Ecto neural progenitor cell (in vitro differentiated cells): Measurements from ENCODE around the gene SPTBN4.

Experiments
- DNase-seq: peaks from one replicate; pipeline ENCODE4 v3.0.0-alpha.2; 2018; ENCODE audit warnings: low spot score

Gene SPTBN4

DNA sequence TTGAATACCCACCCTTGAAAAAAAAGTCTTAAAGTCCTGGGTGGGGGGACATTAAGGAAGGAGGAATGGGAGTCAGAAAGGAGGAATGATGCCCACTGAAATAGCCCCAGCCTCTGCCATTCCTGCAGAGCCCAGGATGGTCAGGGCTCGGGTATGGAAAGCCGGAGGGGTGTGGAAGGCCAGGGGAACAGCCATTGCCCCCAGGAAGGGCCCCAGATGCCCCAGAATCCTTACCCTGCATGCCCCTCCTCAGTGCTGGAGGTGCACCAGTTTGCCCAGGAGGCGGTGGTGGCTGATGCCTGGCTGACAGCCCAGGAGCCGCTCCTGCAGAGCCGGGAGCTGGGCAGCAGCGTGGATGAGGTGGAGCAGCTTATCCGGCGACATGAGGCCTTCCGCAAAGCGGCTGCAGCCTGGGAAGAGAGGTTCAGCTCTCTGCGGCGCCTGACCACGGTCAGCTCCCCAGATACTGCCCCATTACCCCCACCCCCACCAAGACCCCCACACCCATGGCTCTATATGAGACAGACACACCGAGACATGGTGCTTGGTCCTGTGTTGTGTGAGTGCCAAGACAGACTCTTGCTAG, 99.2 kb downstream of the SPTBN4 start:
- no peak for DNase-seq

DNA sequence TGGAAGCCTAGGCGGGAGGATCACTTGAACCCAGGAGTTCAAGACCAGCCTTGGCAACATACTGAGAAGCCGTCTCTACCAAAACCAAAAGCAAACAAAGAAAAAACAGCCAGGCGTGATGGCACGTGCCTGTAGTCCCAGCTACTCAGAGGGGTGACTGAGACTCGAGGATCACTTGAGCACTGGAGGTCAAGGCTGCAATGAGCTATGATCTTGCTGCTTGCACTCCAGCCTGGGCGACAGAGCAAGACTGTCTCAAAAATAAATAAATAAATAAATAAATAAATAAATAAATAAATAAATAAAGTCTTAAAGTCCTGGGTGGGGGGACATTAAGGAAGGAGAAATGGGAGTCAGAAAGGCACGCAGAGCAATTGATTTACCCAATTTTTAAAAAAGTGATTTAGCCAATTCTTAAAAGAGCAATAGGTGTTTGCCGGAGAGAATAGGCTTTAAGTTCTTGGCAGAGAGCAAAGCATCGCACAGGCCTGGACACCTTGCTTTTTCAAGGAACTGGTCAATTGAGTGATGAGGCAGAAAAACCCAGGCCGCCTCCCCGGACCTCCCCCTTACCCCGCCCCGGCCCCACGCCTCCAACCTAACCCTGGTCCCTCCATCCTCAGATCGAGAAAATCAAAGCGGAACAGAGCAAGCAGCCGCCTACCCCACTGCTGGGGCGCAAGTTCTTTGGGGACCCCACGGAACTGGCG, 100.4 kb downstream of the SPTBN4 start:
- DNase-seq, result no peak

DNA sequence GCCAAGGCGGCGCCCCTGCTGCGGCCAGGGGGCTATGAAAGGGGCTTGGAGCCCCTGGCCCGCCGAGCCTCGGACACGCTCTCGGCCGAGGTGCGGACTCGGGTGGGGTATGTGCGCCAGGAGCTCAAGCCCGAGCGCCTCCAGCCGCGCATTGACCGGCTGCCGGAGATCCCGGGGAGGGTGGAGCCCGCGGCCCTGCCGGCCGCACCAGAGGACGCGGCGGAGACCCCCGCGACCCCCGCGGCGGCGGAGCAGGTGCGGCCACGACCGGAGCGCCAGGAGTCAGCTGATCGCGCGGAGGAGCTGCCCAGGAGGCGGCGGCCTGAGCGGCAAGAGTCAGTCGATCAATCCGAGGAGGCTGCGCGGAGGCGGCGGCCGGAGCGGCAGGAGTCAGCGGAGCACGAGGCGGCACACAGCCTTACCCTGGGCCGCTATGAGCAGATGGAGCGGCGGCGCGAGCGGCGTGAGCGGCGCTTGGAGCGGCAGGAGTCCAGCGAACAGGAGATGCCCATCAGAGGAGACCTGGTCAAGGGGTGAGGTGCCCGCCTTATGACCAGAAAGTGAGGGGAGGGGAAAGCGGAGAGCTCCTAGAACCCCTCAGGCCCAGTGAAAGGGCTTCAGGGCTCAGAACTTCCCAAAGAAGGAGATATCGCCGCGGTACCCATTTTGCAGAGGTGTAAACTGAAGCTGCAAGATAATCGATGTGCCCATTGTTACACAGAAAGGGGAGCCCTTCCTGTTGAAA, 101.1 kb downstream of the SPTBN4 start:
- no peak for DNase-seq

DNA sequence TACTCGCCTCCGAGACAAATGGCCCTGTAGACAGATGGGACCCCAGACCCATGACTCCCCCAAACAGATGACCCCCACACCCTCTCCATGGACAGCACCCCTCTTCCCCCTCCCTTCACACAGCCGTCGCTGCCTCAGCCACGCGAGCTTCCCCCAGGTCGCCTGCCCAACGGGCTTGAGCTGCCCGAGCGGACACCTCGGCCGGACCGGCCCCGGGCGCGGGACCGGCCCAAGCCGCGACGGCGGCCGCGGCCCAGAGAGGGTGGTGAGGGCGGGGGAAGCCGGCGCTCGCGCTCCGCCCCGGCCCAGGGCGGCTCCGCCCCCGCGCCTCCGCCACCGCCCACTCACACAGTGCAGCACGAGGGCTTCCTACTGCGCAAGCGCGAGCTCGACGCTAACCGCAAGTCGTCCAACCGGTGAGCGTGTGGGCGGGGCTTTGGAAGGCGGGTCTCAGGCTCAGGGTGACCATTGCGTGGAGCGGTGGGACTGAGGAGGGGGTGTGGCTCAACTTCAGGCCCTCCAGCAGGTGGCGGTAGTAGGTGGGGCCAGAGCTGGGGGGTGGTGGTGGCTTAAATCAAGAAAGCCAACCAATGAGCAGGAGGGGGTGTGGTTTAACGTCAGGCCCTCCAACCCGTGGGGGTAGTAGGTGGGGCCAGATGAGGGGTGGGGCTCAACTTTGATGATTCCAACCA, 103.7 kb downstream of the SPTBN4 start:
- peak; percentile 99 for DNase-seq

DNA sequence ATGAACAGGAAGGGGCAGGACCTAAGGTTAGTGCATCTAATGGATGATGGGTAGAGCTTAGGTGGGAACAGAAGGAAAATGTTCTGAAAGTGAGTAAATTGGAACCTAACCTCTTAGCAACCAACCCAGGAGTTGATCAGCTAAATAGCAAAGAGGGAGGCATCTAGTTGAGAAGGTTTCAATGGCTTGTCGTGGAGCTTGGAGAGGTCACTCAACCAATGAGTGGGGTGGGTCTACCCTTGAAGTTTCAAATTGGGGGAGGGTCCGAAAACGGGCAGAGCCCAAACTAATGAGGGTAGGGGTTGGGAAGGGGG, 104.2 kb downstream of the SPTBN4 start:
- no peak for DNase-seq

DNA sequence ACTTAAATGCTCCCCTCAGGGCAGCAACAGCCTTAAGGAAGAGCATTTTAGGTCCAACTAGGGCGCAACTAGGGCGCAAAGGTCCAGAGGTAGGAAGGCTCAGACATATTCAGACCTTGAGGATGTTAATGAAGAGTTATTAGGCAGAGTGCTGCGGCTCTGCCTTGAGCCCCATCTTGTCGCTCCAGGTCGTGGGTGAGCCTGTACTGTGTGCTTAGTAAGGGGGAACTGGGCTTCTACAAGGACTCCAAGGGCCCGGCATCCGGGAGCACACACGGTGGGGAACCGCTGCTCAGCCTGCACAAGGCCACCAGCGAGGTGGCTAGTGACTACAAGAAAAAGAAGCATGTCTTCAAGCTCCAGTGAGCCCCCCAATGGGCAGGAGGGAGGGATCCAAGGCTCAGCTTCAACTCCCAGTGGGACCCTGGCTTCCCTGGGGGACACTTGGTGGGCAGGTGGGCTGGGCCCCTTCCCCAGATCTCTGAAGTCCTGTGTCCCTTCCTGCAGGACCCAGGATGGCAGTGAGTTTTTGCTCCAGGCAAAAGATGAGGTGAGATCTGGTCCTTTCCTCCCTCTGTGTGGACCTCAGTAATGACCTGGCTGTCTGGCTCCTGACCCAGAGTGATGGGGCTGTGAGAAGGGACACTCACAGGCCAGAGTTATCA, 105.2 kb downstream of the SPTBN4 start:
- no peak for DNase-seq

DNA sequence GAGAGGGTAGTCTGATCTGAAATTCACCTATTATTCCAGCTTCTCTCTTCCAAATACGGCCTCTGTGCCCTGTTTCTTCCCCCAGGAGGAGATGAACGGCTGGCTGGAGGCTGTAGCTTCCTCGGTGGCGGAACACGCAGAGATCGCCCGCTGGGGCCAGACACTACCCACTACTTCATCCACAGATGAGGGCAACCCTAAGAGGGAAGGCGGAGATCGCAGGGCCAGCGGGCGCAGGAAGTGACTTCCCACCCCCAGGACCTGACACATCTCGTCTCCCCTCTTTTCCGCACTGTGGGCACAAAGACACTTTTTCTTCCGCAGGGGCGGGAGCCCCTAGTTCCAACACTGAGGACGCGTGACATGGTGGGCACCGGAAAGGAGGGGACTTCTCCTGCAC, 108.5 kb downstream of the SPTBN4 start:
- no peak for DNase-seq

DNA sequence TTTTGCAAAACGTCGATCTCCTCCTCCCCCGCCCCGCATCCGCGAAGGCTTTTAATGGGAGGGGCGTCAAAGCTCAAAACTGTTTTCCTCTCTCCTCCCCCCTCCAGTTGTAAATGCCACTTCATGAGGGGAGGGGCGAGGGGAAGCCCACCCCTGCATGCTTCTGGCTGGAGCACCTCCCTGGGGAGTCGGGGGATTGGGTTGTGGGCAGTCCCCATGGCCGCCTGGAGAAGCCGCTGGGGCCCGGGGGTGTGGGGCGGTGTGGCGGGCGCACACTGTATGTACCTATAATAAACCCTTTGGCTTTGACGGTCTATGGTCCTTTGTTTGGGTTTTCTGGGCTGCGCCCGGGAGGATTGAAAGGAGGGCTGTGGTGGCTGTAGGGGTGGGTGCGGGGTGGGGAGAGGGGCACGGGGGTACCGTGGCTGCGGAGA, 109.4 kb downstream of the SPTBN4 start:
- no peak for DNase-seq

DNA sequence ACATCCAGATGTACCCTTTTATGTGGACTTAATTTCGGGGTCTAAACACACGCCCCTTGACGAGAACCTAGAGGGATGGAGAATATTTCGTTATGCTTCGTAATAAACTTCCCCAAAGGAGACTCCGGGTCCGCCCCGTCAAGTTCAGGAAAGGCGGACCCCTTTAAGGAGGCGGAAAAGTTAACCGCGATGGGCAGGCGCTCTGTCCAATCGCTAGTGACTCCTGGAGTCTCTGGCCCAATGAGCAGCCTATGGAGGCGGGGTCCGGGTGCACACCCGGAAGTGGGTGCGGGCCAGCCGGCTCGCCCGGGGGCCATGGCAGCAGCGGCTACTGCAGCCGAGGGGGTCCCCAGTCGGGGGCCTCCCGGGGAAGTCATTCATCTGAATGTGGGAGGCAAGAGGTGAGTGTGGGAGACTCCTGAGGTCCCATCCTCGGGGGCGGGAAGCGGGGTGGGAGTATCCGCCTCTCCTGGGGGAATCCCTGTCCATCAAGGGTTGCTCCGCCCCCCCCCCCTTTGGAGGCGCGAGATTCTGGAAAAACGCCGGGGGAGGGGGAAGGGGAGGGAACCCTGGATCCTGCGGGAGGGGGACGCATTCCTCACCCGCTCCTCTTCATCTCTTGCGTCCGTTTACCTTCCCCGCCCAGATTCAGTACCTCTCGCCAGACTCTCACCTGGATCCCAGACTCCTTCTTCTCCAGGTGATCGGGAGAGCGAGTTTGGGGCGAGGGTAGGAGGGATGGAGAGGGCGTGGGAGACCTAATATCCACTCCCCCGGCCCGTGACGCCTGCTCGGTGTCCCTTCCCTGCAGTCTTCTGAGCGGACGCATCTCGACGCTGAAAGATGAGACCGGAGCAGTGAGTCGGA, 110.0 kb downstream of the SPTBN4 start, which contains the start of gene SHKBP1:
SHKBP1 (plus strand) TSS at position 289 of the 867 bp plus-strand sequence; CDS start at position 316, 27 bp downstream.
- peak; percentile 94 for DNase-seq

DNA sequence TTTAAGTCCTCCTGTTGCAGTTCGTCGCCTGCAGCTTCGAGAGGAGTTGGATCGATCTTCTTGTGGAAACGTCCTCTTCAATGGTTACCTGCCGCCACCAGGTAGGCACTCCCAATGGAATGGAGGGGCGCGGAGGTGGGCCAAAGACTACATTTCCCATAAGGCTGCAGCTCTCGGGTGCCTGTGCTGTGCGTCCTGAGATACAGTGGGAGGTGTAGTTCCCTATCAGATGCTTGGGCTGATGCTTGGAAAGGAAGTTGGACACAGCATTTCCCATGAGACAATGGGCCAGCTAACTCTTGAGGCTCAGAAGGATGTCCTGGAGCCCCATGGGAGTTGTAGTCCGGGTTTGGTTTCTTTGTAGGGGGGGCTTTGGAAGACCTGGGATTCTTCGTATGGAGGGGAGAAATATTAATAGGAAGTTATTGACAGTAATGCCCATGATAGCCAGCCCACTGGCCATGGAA, 111.7 kb downstream of the SPTBN4 start:
- DNase-seq, result no peak

DNA sequence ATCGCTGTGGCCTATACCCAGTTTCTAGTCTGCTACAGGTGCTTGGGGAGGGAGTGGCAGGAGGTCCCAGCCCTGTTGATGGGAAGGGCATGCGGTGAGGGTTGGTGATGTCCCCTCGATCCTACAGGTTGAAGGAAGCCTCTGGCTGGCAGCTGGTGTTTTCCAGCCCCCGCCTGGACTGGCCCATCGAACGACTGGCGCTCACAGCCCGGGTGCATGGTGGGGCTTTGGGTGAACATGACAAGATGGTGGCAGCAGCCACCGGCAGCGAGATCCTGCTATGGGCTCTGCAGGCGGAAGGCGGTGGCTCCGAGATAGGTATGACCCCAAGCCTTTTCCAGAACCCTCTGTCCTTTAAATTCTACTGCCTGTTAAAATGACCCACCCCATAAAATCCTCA, 113.8 kb downstream of the SPTBN4 start:
- DNase-seq, result no peak

DNA sequence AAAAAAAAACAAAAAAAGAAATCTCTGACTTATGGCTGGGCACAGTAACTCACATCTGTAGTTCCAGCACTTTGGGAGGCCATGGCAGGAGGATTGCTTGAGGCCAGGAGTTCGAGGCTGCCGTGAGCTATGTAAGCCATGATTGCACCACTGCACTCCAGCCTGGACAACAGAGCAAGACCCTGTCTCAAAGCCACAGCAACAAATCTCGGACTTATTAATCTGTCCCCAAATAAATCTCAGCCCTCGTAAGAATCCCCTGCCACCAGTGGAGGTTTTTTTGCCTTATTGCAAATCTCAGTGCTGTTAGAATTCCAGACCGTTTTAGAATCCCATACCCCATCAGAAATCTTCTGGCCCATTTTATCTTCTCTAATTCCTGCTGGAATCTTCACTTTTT, 114.7 kb downstream of the SPTBN4 start:
- no peak for DNase-seq

DNA sequence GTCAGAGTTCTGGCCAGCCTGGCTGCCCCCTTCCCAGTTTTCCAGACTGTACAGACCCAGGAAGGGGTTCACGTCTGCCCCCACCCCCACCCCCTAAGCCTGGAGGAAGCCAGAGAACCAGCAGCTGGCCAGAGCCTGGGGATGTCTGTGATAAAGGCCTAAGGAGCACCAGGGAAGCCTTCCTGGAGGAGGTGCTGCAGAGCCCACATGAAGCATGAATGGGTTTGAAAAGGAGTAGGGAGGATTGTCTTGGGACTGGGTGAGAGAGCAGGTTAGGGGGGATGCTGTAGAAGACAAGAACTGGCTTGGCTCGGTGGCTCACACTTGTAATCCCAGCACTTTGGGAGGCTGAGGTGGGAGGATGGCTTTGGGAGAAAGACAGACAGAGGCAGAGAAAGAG, 115.7 kb downstream of the SPTBN4 start:
- DNase-seq, result no peak

DNA sequence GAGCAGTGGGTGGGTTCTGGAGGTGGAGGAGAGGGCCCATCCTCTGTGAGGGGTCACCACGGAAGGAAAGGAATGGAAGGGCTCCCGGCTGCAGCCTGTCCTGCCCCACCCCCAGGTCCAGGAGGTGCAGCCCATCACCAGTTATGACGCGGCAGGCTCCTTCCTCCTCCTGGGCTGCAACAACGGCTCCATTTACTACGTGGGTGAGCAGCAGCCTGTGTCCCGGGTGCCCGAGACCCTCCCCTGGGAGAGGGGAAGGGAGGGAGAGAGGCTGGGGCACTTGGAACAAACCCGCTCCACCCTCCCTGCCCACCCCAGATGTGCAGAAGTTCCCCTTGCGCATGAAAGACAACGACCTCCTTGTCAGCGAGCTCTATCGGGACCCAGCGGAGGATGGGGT, 116.5 kb downstream of the SPTBN4 start:
- DNase-seq, result no peak

DNA sequence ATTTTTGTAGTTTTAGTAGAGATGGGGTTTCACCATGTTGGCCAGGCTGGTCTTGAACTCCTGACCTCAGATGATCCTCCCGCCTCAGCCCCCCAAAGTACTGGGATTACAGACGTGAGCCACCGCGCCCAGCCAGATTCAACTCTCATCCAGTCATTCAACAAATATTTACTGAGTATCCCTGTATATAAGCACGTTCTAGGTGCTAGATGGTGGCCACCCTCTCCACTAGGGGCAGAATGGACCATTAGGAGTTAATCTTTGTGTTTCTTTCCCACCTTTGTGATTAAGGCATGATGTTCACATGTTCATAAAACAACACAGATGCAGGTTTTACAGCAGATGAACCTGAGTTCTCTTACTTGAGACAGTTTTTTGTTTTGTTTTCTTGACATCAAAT, 117.2 kb downstream of the SPTBN4 start:
- DNase-seq, result no peak

DNA sequence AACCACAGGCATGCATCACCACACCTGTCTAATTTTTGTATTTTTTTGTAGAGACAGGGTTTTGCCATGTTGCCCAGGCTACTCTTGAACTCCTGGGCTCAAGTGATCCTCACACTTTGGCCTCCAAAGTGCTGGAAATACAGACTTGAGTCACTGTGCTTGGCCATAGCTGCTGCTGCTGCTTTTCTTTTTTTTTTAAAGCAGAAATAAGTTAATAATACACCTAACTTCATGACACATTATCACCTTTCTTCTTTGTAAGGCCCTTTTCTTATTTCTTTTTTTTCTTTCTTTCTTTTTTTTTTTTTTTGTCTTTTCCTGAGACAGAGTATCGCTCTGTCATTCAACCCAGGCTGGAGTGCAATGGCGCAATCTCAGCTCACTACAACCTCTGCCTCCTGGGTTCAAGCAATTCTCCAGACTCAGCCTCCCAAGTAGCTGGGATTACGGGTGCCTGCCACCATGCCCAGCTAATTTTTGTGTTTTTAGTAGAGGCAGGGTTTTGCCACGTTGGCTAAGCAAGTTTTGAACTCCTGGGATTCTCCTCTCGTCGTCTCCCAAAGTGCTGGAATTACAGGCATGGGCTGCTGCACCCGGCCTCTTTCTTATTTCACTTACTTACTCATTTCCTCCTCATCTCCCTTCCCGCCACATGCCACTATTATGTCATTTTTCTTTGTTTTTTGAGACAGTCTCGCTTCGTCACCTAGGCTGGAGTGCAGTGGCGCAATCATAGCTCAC, 118.6 kb downstream of the SPTBN4 start:
- no peak for DNase-seq

DNA sequence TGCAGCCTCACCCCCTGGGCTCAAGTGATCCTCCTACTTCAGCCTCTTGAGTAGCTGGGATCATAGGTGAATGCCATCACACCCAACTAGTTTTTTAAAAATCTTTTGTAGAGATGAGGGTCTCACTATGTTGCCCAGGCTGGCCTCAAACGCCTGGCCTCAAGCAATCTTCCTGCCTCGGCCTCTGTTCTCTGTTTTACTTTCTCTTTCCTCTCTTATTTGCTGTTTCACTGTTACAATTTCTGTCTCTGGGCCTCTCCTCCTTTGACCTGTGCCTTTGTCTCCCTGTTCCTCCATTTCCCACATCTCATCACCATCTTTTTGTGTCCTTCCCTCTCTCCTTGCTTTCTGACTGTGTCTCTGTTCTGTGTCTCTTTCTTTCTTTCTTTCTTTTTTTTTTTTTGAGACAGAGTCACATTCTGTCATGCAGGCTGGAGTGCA, 119.2 kb downstream of the SPTBN4 start:
- DNase-seq, result no peak

DNA sequence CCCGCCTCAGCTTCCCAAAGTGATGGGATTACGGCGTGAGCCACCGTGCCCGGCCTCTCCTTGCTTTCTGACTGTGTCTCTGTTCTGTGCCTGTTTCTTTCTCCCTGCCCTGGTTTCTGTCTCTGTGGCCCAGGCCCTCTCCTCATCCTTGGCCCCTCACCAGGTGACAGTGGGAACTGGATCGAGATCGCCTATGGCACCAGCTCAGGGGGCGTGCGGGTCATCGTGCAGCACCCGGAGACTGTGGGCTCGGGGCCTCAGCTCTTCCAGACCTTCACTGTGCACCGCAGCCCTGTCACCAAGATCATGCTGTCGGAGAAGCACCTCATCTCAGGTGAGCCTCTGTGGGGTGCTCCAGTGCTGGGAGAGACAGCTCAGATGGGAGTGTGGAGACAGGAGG, 119.8 kb downstream of the SPTBN4 start:
- no peak for DNase-seq

DNA sequence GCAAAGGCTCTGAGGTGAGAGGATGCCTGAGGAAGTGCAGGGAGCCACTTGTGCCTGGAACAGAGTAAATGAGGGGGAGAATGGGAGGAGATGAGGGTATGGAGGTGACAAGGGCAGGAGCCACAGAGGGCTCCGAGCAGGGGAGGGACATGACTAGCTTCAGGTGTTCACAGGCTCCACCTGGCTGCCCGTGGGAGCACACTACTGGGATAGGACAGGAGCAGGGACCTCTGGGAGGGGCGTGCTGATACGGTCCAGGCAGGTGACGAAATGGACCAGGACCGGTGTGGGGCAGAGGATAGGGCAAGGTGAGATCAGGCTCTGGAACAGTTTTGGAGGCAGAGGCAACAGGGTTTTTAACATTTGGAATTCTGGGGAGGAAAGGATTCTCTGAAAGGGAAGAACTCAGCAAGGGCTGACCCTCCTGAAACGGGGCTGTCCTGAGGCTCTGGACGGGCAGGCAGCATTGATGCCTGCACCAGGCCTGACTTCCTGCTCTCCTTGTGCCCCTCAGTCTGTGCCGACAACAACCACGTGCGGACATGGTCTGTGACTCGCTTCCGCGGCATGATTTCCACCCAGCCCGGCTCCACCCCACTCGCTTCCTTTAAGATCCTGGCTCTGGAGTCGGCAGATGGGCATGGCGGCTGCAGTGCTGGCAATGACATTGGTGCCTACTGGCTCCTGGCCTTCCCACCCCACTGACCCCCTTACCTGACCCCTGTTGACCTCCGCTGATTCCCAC, 121.5 kb downstream of the SPTBN4 start:
- no peak for DNase-seq
